ENCODE results near the gene TRIM8. TPM values are rescaled to one million over a fixed set of nuclear protein-coding genes. Genes with fewer than 3 reads are reported as not detected.

The TRIM8 gene
- total RNA-seq, 1 experiment from 2014 or later = 36.3 TPM

DNA sequence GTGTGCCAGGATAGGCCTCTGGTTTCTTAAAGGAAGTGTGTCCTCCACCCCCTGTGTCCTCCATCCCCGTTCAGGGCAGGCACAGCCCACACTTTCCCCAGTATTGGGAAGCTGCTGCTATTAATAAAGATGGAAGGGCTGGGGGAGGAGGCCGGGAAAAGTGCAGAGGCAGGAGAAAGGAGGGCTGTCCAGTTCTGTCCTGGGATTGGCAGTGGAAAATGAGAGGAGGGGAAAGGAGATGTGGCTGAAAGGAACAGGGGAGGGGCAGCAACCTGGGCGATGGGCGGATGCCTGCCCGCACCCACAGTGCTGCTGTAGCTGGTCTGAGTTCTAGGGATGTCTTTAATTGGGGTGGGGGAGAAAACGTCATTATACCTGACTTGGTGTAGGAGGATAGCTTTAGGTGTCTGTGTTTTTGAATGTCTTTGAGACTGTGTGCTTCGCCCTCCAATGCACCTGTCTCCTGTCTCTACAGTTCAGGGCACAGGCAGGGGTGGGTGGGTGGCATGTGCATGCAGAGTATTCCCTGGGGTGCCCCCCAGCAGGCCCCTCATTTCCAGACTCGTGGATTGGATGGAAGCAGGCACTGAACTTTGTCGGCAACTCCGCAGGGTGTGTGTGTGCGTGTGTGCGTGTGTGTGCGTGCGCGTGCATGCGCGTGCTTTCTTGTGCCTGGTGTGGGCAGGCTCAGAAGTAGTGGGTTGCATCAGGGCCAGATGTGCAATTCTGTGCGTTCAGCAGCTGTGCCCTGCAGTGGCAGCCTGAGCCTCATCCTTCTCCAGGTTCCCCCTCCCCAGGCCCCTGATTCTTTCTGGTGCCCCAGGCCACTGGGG lies 2.5 kb downstream of the TRIM8 start (continued):
- TF ChIP-seq NR2C2 (CRISPR knock-in tag; IDR thresholded peaks at IDR 0.05) (no peak), GTF2I (CRISPR knock-in tag; conservative IDR thresholded peaks at IDR 0.05) (no peak)

DNA sequence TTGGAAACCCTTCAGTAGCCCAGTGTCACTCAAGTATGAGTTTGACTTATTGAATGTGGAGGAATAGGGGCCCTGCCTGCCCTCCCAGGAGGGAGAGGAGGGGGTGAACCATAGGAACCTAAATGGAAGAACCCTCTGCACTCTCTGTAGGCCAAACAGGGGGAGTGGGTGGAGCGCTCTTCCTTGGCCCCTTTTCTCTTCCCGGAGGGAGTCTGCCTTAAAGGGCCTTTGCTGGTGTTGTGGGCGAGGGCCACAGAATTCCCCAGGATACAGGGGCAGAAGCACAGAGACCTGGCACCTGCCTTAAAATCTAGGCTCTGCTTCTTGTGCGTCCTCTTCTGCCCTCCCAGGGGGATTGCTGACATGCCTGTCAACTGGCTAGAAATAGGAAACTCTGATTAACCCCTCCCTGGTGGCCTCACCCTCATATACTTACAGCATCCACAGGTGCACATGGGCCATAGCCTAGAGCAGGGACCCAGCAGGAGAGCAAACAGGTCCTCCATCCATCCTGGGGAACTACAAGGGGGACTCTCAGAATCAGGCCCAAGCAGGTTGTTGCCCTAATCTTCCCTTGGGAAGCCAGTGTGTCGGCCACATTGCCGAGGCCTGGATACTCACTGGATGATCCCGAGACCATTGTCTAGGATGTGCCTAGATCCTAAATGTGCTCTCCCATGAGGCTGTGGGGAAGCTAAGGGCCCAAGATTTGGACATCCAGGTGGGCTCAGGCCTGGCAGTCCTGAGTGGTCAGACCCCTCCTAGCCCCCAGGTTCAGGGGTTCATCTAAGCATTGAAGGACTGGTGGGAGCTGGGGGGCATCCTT lies 3.4 kb downstream of the TRIM8 start:
- ATAC-seq (no peak), DNase-seq (ENCODE audit: low spot score) (no peak)
- Mint-ChIP-seq H3K27ac (peak overlapping the region; percentile 67; the same call in 1 of the 2 replicates), H3K36me3 (no peaks in the 10 kb centered on the region), H3K27me3 (ENCODE audit: low read depth) (no peaks in the 10 kb centered on the region), H3K4me1 (peaks cover 54% of the 10 kb centered on the region), H3K4me3 (peak overlapping the region; percentile 12), H3K9me3 (no peaks in the 10 kb centered on the region)
- ChIA-PET CTCF (interaction anchor here (0.6 kb wide), 1 partner anchor 35 kb away, joined by 3 read pairs; no protein-coding TSS in a partner anchor), POLR2A (no interaction called here)
- no peak for TF ChIP-seq TEAD4 (CRISPR knock-in tag; IDR thresholded peaks at IDR 0.05)
- no peak for TF ChIP-seq MYBL2 (CRISPR knock-in tag; IDR thresholded peaks at IDR 0.05)
- no peak for TF ChIP-seq CREB1 (CRISPR knock-in tag; IDR thresholded peaks at IDR 0.05)
- no peak for TF ChIP-seq ZNF232 (CRISPR knock-in tag; IDR thresholded peaks at IDR 0.05)
- no peak for TF ChIP-seq ETV6 (CRISPR knock-in tag; IDR thresholded peaks at IDR 0.05)
- no peak for TF ChIP-seq NR1H2 (CRISPR knock-in tag; IDR thresholded peaks at IDR 0.05)
- TF ChIP-seq, protein P1, sequence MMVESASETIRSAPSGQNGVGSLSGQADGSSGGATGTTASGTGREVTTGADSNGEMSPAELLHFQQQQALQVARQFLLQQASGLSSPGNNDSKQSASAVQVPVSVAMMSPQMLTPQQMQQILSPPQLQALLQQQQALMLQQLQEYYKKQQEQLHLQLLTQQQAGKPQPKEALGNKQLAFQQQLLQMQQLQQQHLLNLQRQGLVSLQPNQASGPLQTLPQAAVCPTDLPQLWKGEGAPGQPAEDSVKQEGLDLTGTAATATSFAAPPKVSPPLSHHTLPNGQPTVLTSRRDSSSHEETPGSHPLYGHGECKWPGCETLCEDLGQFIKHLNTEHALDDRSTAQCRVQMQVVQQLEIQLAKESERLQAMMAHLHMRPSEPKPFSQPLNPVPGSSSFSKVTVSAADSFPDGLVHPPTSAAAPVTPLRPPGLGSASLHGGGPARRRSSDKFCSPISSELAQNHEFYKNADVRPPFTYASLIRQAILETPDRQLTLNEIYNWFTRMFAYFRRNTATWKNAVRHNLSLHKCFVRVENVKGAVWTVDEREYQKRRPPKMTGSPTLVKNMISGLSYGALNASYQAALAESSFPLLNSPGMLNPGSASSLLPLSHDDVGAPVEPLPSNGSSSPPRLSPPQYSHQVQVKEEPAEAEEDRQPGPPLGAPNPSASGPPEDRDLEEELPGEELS (CRISPR knock-in tag; IDR thresholded peaks at IDR 0.05) = no peak
- TF ChIP-seq ZNF263 (CRISPR knock-in tag; IDR thresholded peaks at IDR 0.05; ENCODE audit: low read depth) = no peak
- no peak for TF ChIP-seq NR2C2 (CRISPR knock-in tag; IDR thresholded peaks at IDR 0.05)
- no peak for TF ChIP-seq CBFB (CRISPR knock-in tag; IDR thresholded peaks at IDR 0.05; ENCODE audit: low read depth)
- no peak for TF ChIP-seq SOX15 (CRISPR knock-in tag; IDR thresholded peaks at IDR 0.05)
- no peak for TF ChIP-seq TCF7 (CRISPR knock-in tag; IDR thresholded peaks at IDR 0.05; ENCODE audit: low read depth)
- TF ChIP-seq SMAD4 (CRISPR knock-in tag; IDR thresholded peaks at IDR 0.05) = no peak
- TF ChIP-seq TEAD1 (CRISPR knock-in tag; IDR thresholded peaks at IDR 0.05) = no peak
- no peak for TF ChIP-seq FOXK1 (CRISPR knock-in tag; IDR thresholded peaks at IDR 0.05)
- no peak for TF ChIP-seq FOXP1 (CRISPR knock-in tag; IDR thresholded peaks at IDR 0.05; ENCODE audit: borderline replicate concordance)
- TF ChIP-seq, protein P2, sequence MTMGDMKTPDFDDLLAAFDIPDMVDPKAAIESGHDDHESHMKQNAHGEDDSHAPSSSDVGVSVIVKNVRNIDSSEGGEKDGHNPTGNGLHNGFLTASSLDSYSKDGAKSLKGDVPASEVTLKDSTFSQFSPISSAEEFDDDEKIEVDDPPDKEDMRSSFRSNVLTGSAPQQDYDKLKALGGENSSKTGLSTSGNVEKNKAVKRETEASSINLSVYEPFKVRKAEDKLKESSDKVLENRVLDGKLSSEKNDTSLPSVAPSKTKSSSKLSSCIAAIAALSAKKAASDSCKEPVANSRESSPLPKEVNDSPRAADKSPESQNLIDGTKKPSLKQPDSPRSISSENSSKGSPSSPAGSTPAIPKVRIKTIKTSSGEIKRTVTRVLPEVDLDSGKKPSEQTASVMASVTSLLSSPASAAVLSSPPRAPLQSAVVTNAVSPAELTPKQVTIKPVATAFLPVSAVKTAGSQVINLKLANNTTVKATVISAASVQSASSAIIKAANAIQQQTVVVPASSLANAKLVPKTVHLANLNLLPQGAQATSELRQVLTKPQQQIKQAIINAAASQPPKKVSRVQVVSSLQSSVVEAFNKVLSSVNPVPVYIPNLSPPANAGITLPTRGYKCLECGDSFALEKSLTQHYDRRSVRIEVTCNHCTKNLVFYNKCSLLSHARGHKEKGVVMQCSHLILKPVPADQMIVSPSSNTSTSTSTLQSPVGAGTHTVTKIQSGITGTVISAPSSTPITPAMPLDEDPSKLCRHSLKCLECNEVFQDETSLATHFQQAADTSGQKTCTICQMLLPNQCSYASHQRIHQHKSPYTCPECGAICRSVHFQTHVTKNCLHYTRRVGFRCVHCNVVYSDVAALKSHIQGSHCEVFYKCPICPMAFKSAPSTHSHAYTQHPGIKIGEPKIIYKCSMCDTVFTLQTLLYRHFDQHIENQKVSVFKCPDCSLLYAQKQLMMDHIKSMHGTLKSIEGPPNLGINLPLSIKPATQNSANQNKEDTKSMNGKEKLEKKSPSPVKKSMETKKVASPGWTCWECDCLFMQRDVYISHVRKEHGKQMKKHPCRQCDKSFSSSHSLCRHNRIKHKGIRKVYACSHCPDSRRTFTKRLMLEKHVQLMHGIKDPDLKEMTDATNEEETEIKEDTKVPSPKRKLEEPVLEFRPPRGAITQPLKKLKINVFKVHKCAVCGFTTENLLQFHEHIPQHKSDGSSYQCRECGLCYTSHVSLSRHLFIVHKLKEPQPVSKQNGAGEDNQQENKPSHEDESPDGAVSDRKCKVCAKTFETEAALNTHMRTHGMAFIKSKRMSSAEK (CRISPR knock-in tag; IDR thresholded peaks at IDR 0.05; ENCODE audit: borderline replicate concordance) = no peak
- TF ChIP-seq, protein P3, sequence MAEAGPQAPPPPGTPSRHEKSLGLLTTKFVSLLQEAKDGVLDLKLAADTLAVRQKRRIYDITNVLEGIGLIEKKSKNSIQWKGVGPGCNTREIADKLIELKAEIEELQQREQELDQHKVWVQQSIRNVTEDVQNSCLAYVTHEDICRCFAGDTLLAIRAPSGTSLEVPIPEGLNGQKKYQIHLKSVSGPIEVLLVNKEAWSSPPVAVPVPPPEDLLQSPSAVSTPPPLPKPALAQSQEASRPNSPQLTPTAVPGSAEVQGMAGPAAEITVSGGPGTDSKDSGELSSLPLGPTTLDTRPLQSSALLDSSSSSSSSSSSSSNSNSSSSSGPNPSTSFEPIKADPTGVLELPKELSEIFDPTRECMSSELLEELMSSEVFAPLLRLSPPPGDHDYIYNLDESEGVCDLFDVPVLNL (CRISPR knock-in tag; IDR thresholded peaks at IDR 0.05; ENCODE audit: borderline replicate concordance, low read depth) = no peak
- TF ChIP-seq, protein P4, sequence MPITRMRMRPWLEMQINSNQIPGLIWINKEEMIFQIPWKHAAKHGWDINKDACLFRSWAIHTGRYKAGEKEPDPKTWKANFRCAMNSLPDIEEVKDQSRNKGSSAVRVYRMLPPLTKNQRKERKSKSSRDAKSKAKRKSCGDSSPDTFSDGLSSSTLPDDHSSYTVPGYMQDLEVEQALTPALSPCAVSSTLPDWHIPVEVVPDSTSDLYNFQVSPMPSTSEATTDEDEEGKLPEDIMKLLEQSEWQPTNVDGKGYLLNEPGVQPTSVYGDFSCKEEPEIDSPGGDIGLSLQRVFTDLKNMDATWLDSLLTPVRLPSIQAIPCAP (CRISPR knock-in tag; IDR thresholded peaks at IDR 0.05) = no peak

Data from WTC11 (cell line).